ENCODE results near the gene CRYBG2. TPM values are rescaled to one million over a fixed set of nuclear protein-coding genes. Genes with fewer than 3 reads are reported as not detected.
A peak's percentile ranks its signal among the peaks of the same experiment; 100 is the strongest.

Gene CRYBG2
- total and polyA plus RNA-seq, 2 of the 8 experiments (the other 6 are each of a cell fraction or from before 2014, with no cell fraction given): 14.2 to 17.0 TPM

DNA sequence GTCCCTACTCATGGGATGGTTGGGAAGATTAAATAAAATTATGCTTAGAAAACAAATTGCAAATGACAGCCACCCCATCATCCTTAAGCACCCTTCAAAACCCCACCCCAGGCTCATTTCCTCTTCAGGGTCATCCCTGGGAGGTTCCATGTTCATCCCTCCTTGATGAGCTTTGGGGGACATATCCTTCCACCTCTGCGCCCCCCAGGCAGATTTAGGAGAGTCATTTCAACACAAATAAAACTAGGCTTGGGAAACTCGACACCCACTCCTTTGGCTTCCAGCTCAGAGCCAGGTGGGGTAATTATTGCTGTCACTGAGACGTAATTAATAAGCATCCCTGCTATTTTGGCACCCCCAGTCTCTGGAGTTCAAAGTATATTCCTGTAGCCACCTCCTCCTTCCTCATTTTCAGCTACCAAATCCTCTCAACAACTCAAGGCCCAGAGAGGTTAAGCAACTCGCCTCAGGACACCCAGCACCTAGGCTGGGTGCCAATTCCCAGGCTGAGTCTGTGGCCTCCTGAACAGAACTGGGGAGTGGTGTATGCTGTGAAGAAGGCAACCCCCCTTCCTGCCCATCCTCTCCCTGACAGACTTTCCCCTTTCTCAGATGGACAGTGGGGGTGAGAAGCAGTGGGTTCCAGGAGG lies 595 bp downstream of the CRYBG2 start:
- WGBS, 2 experiments (ENCODE audit: extremely low coverage in 1 of 2, insufficient coverage in 1 of 2, insufficient read length in 1 of 2, insufficient replicate concordance in 2 of 2, low coverage in 1 of 2, low lambda C conversion rate in 2 of 2, missing lambda C conversion rate in 1 of 2): 93% methylated on average over 4 of the region's 4 CpGs; no CpG with 5 or more reads in 1 of the 2 experiments
- Histone ChIP-seq H4K8ac (ENCODE audit: extremely low read depth, insufficient read depth, low read length) (no peak overlapping the region), H3K36me3 (ENCODE audit: control insufficient read depth in 2 of 4, insufficient read depth in 4 of 4, low read length in 3 of 4) (no peaks in the 10 kb centered on the region)

More for the DNA sequence above, 595 bp downstream of the CRYBG2 start:
- H3K27ac ChIP-seq (ENCODE audit: low read depth, low read length): no peak overlapping the region
- H3K4me2 ChIP-seq (ENCODE audit: insufficient read depth in 1 of 2, low read depth in 2 of 2, low read length in 2 of 2): no peak overlapping the region
- no peak overlapping the region for H2BK15ac ChIP-seq (ENCODE audit: low read length)
- no peak overlapping the region for H4K5ac ChIP-seq (ENCODE audit: insufficient read length, low read depth, low read length)
- H3K79me2 ChIP-seq (ENCODE audit: control insufficient read depth in 1 of 2, insufficient read depth in 2 of 2, low read length in 2 of 2): no peaks in the 10 kb centered on the region
- H3K9me3 ChIP-seq (ENCODE audit: insufficient read depth in 2 of 2, low read depth in 1 of 2, low read length in 1 of 2): no peaks in the 10 kb centered on the region
- no peak overlapping the region for H2BK20ac ChIP-seq (ENCODE audit: low read length)
- no peak overlapping the region for H3K14ac ChIP-seq (ENCODE audit: insufficient read length)
- peaks cover 0 to 1% of the 10 kb centered on the region in 2 experiments for H4K20me1 ChIP-seq (replicated peaks in 1 of 2; ENCODE audit: control insufficient read depth in 1 of 2, insufficient read depth in 2 of 2, low read length in 2 of 2)
- H2BK120ac ChIP-seq (replicated peaks; ENCODE audit: low read depth, low read length): no peak overlapping the region
- no peaks in the 10 kb centered on the region for H3K23me2 ChIP-seq (ENCODE audit: low read depth, low read length)
- no peak overlapping the region for H4K91ac ChIP-seq (replicated peaks; ENCODE audit: insufficient read length, low read length)
- no peak overlapping the region for H3K56ac ChIP-seq (replicated peaks; ENCODE audit: insufficient read length, low read depth, low read length)
- H3K4ac ChIP-seq (replicated peaks; ENCODE audit: insufficient read length, low read depth, low read length): no peak overlapping the region
- no peak overlapping the region for H3K9ac ChIP-seq (replicated peaks in 1 of 4; ENCODE audit: extremely low read depth in 1 of 4, low read depth in 3 of 4, low read length in 3 of 4)
- no peak overlapping the region for H3K18ac ChIP-seq (ENCODE audit: extremely low read depth, low read length)
- H3K27me3 ChIP-seq (replicated peaks in 1 of 4; ENCODE audit: control insufficient read depth in 3 of 4, extremely low read depth in 1 of 4, insufficient read depth in 3 of 4, low read length in 3 of 4): no peaks in the 10 kb centered on the region
- H3K23ac ChIP-seq (ENCODE audit: insufficient read length): no peak overlapping the region
- no peak overlapping the region for H2AFZ ChIP-seq (ENCODE audit: low read length)
- peak; percentile 78; the same call in 1 of the 2 replicates for TF ChIP-seq KDM1A (IDR thresholded peaks at IDR 0.05; ENCODE audit: borderline replicate concordance, low read length)
- TF ChIP-seq KDM5A (IDR thresholded peaks at IDR 0.05; ENCODE audit: low read length): no peak
- TF ChIP-seq RXRA (IDR thresholded peaks at IDR 0.05; ENCODE audit: insufficient read depth, low read depth, low read length): no peak
- no peak for TF ChIP-seq EGR1 (IDR thresholded peaks at IDR 0.05; ENCODE audit: borderline replicate concordance, low read depth, low read length)
- no peak for TF ChIP-seq ASH2L (IDR thresholded peaks at IDR 0.05; ENCODE audit: low read length)
- ChIA-PET POLR2A (ENCODE audit: partially characterized antibody) (interaction anchor here (0.8 to 3.3 kb wide), 7 partner anchors 8 to 70 kb away, joined by 3 to 16 read pairs (median 6); partner anchors contain the start of gene LIN28A), CTCF (ENCODE audit: partially characterized antibody) (interaction anchor here (0.9 to 5.2 kb wide), 7 partner anchors 9 to 68 kb away, joined by 3 to 25 read pairs (median 8); no protein-coding TSS in a partner anchor)
- H3K79me1 ChIP-seq (ENCODE audit: low read depth, low read length): peaks cover 2% of the 10 kb centered on the region; the same call in 1 of the 2 replicates
- FAIRE-seq (no peak), DNase-seq (ENCODE audit: low read depth in 1 of 2, low spot score in 2 of 2) (no peak)
- H2AK5ac ChIP-seq (ENCODE audit: low read depth, low read length): no peak overlapping the region
- no peak overlapping the region for H2BK5ac ChIP-seq (ENCODE audit: low read depth, low read length)
- H2BK12ac ChIP-seq (ENCODE audit: low read depth, low read length): peak overlapping the region; percentile 11; the same call in 1 of the 2 replicates
- H3K4me1 ChIP-seq (replicated peaks in 1 of 4; ENCODE audit: control insufficient read depth in 3 of 4, insufficient read depth in 4 of 4, low read length in 3 of 4): peaks cover 7 to 34% (median 14%) of the 10 kb centered on the region in 4 experiments
- H3K4me3 ChIP-seq (ENCODE audit: extremely low read depth in 1 of 4, insufficient read depth in 2 of 4, low read depth in 3 of 4, low read length in 4 of 4): no peak overlapping the region
